ENCODE results near the gene SLAMF7.

Gene SLAMF7

GRCh38 chr1:160747717-160748116, 8.7 kb downstream of the SLAMF7 start:
- DNase-seq = no peak

- DNase-seq = no peak
Observed at GRCh38 chr1:160748181-160748877, 9.3 kb downstream of the SLAMF7 start.

GRCh38 chr1:160748878-160749269, 9.8 kb downstream of the SLAMF7 start:
- DNase-seq = no peak

- DNase-seq = no peak
Observed at GRCh38 chr1:160750608-160751007, 11.6 kb downstream of the SLAMF7 start.

GRCh38 chr1:160752406-160752805, 13.4 kb downstream of the SLAMF7 start:
- no peak for DNase-seq

GRCh38 chr1:160752924-160753323, 13.9 kb downstream of the SLAMF7 start:
- DNase-seq = no peak

- no peak for DNase-seq
Observed at GRCh38 chr1:160753594-160753993, 14.5 kb downstream of the SLAMF7 start.

- DNase-seq = no peak
Observed at GRCh38 chr1:160755461-160755860, 16.4 kb downstream of the SLAMF7 start.

GRCh38 chr1:160755911-160756848, 17.1 kb downstream of the SLAMF7 start:
- no peak for DNase-seq

GRCh38 chr1:160756849-160757201, 17.8 kb downstream of the SLAMF7 start:
- no peak for DNase-seq

- no peak for DNase-seq
Observed at GRCh38 chr1:160758521-160758920, 19.5 kb downstream of the SLAMF7 start.

GRCh38 chr1:160759740-160760139, 20.7 kb downstream of the SLAMF7 start:
- no peak for DNase-seq

- no peak for DNase-seq
Observed at GRCh38 chr1:160761046-160761445, 22.0 kb downstream of the SLAMF7 start.

- DNase-seq = no peak
Observed at GRCh38 chr1:160761886-160762285, 22.8 kb downstream of the SLAMF7 start.

GRCh38 chr1:160763993-160764392, 24.9 kb downstream of the SLAMF7 start:
- no peak for DNase-seq

GRCh38 chr1:160767395-160768294, 28.6 kb downstream of the SLAMF7 start:
- peak in 1 of 2 experiments; percentile 33 for DNase-seq

GRCh38 chr1:160768295-160768657, 29.2 kb downstream of the SLAMF7 start:
- DNase-seq = peak; percentile 77 to 83

GRCh38 chr1:160772331-160772730, 33.3 kb downstream of the SLAMF7 start:
- no peak for DNase-seq

- no peak for DNase-seq
Observed at GRCh38 chr1:160773093-160773492, 34.0 kb downstream of the SLAMF7 start.

- DNase-seq = no peak
Observed at GRCh38 chr1:160774886-160775719, 36.1 kb downstream of the SLAMF7 start.

- no peak for DNase-seq
Observed at GRCh38 chr1:160776178-160776577, 37.1 kb downstream of the SLAMF7 start.

GRCh38 chr1:160777486-160778089, 38.5 kb downstream of the SLAMF7 start:
- peak in 1 of 2 experiments; percentile 37 for DNase-seq

All from stimulated activated CD4-positive, alpha-beta T cell treated with anti-CD3 and anti-CD28 coated beads, Interleukin-4, amount 100 ng/mL, for 4 hours (primary cell).